ENCODE measurements around the gene SLC13A3.

DNA sequence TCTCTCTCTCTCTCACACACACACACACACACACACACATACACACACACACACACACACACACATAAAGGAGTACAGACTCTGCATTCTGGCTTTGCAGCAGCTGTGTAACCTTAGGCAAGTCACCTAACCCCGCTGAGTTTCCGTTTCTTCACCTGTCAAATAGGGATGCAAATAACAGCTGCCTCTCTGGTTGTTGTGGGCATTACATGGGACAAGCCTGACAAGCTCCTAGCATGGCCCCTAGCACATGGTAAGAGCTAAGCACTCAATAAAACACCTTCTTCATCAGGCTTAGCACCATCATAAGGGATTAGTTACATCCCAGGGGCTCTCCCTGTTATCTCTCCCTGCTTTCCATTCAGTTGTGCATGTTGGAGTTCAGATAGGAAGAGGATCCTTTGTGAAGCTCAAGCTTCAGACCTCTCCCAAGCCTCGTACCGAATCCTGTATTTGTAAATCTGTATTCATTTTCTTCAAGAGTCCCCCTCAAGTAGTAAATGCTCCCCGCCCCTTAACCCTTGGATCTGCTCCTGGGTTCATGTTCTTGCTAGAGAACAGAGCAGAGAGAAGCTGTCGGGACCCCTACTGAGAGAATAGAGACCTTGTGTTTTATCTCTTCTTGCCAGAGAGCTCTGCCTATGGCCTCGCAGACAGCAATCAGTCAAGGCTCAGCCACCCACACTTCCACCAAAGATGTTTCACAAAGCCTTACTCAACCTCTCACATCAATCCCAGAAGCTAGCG lies 2.2 kb downstream of the SLC13A3 start:
- TF ChIP-seq, protein P1, sequence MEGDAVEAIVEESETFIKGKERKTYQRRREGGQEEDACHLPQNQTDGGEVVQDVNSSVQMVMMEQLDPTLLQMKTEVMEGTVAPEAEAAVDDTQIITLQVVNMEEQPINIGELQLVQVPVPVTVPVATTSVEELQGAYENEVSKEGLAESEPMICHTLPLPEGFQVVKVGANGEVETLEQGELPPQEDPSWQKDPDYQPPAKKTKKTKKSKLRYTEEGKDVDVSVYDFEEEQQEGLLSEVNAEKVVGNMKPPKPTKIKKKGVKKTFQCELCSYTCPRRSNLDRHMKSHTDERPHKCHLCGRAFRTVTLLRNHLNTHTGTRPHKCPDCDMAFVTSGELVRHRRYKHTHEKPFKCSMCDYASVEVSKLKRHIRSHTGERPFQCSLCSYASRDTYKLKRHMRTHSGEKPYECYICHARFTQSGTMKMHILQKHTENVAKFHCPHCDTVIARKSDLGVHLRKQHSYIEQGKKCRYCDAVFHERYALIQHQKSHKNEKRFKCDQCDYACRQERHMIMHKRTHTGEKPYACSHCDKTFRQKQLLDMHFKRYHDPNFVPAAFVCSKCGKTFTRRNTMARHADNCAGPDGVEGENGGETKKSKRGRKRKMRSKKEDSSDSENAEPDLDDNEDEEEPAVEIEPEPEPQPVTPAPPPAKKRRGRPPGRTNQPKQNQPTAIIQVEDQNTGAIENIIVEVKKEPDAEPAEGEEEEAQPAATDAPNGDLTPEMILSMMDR (IDR thresholded peaks at IDR 0.05): no peak
- no peak for TF ChIP-seq POLR2A (IDR thresholded peaks at IDR 0.05)
